22Rv1 (cell line): Measurements from ENCODE around the gene G6PC1.
"Not testable (repeated sequence)": the region's sequence is repeated elsewhere in the genome, so short reads cannot be mapped to it uniquely, and the experiment has no call there.

ENCODE experiments used
- H3K27ac ChIP-seq: fragments of 450-650 bp; 2 replicates; pipeline ENCODE4 v1.5.1; 2017
- CTCF ChIP-seq: fragments of 450-650 bp; IDR thresholded peaks from 2 replicates; pipeline ENCODE4 v1.5.1; 2017; ENCODE audit warnings: mild to moderate bottlenecking
- ZFX ChIP-seq: fragments of 450-650 bp; IDR thresholded peaks from 2 replicates; pipeline ENCODE4 v1.6.1; 2017; ENCODE audit warnings: antibody characterized with exemption, borderline replicate concordance

Gene G6PC1

DNA sequence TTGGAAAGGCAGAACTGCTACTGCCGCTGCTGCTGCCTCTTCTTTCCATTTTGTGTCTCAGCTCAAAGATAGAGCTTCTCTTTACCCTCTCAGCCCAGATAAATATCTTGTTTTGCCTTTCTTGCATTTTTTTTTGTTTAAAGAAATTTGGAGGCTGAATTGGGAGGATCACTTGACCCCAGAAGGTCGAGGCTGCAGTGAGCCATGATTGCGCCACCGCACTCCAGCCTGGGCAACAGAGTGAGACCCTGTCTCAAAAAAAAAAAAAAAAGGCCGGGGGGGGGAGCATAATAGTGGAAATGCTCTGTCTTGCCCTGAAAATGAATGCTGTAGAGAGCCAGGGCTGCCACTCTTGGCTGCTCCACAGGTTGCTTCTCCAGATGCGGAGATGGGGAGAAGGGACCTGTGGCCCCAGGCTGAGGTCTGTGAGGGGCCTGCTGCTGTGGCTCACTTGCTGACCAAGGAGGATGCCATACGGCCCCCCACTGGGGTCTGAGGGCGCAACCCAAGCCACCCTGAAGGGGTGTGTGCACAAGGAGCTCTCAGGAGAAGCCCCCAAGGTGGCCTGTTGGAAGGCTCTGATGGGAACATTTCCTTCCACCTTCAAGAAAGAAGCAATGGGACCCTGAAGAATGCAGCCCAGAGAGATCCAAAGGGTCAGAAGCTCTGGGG lies 21.5 kb upstream of the G6PC1 start:
- TF ChIP-seq CTCF (no peak), ZFX (no peak)
- no peak overlapping the region for H3K27ac ChIP-seq

- no peak overlapping the region for H3K27ac ChIP-seq
- no peak for TF ChIP-seq ZFX
- no peak for TF ChIP-seq CTCF
Observed at GRCh38 chr17:42879596-42879985, 21.0 kb upstream of the G6PC1 start.

GRCh38 chr17:42880776-42881310 lies 19.8 kb upstream of the G6PC1 start:
- TF ChIP-seq ZFX = no peak
- TF ChIP-seq CTCF = no peak

DNA sequence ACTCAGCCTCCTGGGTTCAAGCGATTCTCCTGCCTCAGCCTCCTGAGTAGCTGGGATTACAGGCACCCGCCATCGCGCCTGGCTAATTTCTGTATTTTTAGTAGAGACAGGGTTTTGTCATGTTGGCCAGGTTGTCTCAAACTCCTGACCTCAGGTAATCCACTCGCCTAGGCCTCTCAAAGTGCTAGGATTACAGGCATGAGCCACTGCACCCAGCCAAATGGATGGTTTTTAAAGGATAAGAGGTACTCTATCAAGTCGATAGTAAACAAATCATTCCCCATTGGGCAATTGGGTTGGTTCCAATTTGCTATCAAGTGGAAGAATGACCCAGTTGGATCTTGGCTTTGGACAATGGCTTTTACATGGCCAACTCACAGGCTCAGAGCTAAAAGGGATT lies 18.9 kb upstream of the G6PC1 start:
- H3K27ac ChIP-seq = not testable (repeated sequence)

More at GRCh38 chr17:42880776-42881310, 19.8 kb upstream of the G6PC1 start:
- no peak overlapping the region for H3K27ac ChIP-seq

DNA sequence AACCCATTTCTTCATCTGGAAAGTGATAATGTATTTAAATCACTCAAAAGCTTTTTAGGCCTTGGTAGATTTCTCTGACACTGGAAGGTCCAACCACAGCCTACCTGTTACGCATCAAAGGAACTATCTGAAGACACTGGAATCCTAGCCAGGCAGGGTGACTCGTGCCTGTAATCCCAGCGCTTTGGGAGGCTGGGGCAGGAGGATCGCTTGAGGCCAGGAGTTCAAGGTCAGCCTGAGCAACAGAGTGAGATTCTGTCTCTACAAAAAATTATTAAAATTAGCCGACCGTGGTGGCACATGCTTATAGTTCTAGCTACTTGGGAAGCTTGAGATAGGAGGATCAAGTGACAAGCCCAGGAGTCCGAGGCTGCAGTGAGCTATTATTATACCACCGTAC lies 18.4 kb upstream of the G6PC1 start:
- no peak overlapping the region for H3K27ac ChIP-seq
- no peak for TF ChIP-seq CTCF
- no peak for TF ChIP-seq ZFX

DNA sequence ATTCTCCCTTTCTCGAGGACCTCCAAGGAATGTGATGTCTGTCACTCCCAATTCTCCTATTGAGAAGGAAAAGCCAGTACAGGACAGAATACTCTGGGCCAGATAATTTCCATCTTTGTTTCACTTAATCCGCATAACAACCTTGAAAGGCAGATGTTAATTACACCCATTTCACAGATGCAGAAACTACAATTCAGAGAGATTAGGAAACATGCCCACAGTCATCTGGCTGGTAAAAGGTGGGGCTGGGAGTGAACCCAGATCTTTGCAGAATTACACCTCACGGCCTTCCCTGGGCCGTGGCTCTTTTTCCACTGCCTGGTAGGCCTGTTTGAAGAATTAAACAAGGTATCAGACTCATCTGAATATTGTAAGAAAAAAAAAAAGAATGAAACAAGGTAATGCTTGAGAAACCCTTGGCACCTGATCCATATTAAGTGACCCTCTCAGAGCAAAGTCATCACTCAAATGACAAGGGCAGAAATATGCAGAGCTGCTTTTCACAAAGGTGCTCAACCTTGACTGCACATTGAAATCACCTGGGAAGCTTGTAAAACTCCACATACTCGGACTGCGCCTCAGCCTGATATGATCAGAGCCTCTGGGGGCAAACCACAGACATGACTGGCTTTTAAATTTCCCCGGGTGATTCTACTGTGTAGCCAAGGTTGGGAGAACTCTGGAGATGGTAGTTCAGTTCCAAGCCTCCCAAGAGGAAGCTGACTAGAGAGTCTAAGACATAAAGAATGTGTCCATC lies 16.6 kb upstream of the G6PC1 start:
- TF ChIP-seq CTCF (no peak), ZFX (no peak)
- no peak overlapping the region for H3K27ac ChIP-seq

DNA sequence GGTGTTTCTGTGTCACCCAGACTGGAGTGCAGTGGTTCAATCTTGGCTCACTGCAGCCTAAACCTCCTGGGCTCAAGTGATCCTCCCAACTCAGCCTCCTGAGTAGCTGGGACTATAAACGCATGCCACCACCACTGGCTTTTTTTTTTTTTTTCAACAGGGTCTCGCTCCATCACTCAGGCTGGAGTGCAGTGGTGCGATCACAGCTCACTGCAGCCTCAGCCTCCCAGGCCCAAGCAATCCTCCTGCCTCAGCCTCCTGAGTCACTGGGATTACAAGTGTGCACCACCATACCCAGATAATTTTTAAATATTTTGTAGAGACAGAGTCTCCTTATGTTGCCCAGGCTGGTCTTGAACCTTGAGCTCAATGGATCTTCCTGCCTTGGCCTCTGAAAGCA lies 14.8 kb upstream of the G6PC1 start:
- not testable (repeated sequence) for H3K27ac ChIP-seq

- no peak for TF ChIP-seq ZFX
- TF ChIP-seq CTCF = no peak
- H3K27ac ChIP-seq = no peak overlapping the region
Observed at GRCh38 chr17:42886283-42887176, 14.1 kb upstream of the G6PC1 start.
